ENCODE measurements around the gene LARGE2.
A peak's percentile ranks its signal among the peaks of the same experiment; 100 is the strongest.

GRCh38 chr11:45922425-45923082 lies at the start of gene LARGE2:
- TF ChIP-seq POLR2AphosphoS5 (IDR thresholded peaks at IDR 0.05; ENCODE audit: low read depth) (peak; percentile 55), CTCF (conservative IDR thresholded peaks at IDR 0.05; ENCODE audit: low read depth in 2 of 2) (0 out of 4 replicates have a peak, but pooled peaks of 1 of the 2 experiments have one; percentile 3), EZH2 (IDR thresholded peaks at IDR 0.05; ENCODE audit: low read depth, unreplicated experiment) (no peak), ZNF114 (CRISPR knock-in tag; IDR thresholded peaks at IDR 0.05) (no peak), ZNF331 (CRISPR knock-in tag; IDR thresholded peaks at IDR 0.05; ENCODE audit: low read depth) (no peak), EZH2phosphoT487 (IDR thresholded peaks at IDR 0.05; ENCODE audit: unreplicated experiment) (no peak), ETS1 (IDR thresholded peaks at IDR 0.05) (no peak)
- TF ChIP-seq, protein P1, sequence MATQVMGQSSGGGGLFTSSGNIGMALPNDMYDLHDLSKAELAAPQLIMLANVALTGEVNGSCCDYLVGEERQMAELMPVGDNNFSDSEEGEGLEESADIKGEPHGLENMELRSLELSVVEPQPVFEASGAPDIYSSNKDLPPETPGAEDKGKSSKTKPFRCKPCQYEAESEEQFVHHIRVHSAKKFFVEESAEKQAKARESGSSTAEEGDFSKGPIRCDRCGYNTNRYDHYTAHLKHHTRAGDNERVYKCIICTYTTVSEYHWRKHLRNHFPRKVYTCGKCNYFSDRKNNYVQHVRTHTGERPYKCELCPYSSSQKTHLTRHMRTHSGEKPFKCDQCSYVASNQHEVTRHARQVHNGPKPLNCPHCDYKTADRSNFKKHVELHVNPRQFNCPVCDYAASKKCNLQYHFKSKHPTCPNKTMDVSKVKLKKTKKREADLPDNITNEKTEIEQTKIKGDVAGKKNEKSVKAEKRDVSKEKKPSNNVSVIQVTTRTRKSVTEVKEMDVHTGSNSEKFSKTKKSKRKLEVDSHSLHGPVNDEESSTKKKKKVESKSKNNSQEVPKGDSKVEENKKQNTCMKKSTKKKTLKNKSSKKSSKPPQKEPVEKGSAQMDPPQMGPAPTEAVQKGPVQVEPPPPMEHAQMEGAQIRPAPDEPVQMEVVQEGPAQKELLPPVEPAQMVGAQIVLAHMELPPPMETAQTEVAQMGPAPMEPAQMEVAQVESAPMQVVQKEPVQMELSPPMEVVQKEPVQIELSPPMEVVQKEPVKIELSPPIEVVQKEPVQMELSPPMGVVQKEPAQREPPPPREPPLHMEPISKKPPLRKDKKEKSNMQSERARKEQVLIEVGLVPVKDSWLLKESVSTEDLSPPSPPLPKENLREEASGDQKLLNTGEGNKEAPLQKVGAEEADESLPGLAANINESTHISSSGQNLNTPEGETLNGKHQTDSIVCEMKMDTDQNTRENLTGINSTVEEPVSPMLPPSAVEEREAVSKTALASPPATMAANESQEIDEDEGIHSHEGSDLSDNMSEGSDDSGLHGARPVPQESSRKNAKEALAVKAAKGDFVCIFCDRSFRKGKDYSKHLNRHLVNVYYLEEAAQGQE (IDR thresholded peaks at IDR 0.05; ENCODE audit: unreplicated experiment), result no peak
